HL-60 (cell line): Measurements from ENCODE around the gene RAF1.

ENCODE experiments used
- DNase-seq, 2 experiments: peaks; one replicate each; pipeline ENCODE4 v3.0.0-alpha.2; 2010 to 2020; ENCODE audit warnings: low read depth in 1 of 2, low spot score in 1 of 2
- H3K27ac ChIP-seq: fragments of 250-450 bp; sonication (Bioruptor Pico); replicated peaks from 2 replicates; pipeline ENCODE4 v1.5.1; 2020; ENCODE audit warnings: mild to moderate bottlenecking, moderate library complexity
- H3K27me3 ChIP-seq: fragments of 250-450 bp; sonication (Bioruptor Pico); 2 replicates; pipeline ENCODE4 v1.5.1; 2021; ENCODE audit warnings: mild to moderate bottlenecking, moderate library complexity; ENCODE audit not compliant: insufficient read depth, poor library complexity, severe bottlenecking
- H3K4me3 ChIP-seq: replicated peaks from 2 replicates; pipeline ENCODE4 v1.5.1; 2011; ENCODE audit warnings: mild to moderate bottlenecking, control low read depth, low read length; ENCODE audit not compliant: insufficient read depth
- CTCF ChIP-seq: IDR thresholded peaks from one replicate; pipeline ENCODE4 v1.5.1; 2011; ENCODE audit warnings: low read length, control low read depth, inconsistent platforms; ENCODE audit not compliant: insufficient read depth
- GABPA ChIP-seq: IDR thresholded peaks from 2 replicates; pipeline ENCODE4 v1.6.1; 2012; ENCODE audit warnings: low read depth
- POLR2AphosphoS5 ChIP-seq: IDR thresholded peaks from 2 replicates; pipeline ENCODE4 v1.6.1; 2012; ENCODE audit warnings: low read depth
- REST ChIP-seq: IDR thresholded peaks from 2 replicates; pipeline ENCODE4 v1.6.1; 2012; ENCODE audit warnings: low read depth; ENCODE audit not compliant: insufficient replicate concordance
- SPI1 ChIP-seq: IDR thresholded peaks from 2 replicates; pipeline ENCODE4 v1.6.1; 2012; ENCODE audit warnings: low read depth, mild to moderate bottlenecking, borderline replicate concordance

RAF1 gene

GRCh38 chr3:12620305-12620704 is 43.6 kb downstream of the RAF1 start:
- Histone ChIP-seq H3K27me3 (no peaks in the 10 kb centered on the region), H3K27ac (no peak overlapping the region), H3K4me3 (no peak overlapping the region)
- no peak for DNase-seq
- no peak for TF ChIP-seq CTCF
- TF ChIP-seq SPI1 = no peak
- no peak for TF ChIP-seq POLR2AphosphoS5
- TF ChIP-seq REST = no peak
- TF ChIP-seq GABPA = no peak

- no peak overlapping the region for H3K4me3 ChIP-seq
- no peak for TF ChIP-seq SPI1
- TF ChIP-seq REST = no peak
- no peak for TF ChIP-seq GABPA
- TF ChIP-seq POLR2AphosphoS5 = no peak
- no peak for TF ChIP-seq CTCF
- no peaks in the 10 kb centered on the region for H3K27me3 ChIP-seq
Measured at GRCh38 chr3:12618426-12618825, 45.5 kb downstream of the RAF1 start.

GRCh38 chr3:12615266-12615665 is 48.7 kb downstream of the RAF1 start:
- no peak for DNase-seq
- H3K27me3 ChIP-seq = no peaks in the 10 kb centered on the region
- H3K27ac ChIP-seq = no peak overlapping the region
- no peak overlapping the region for H3K4me3 ChIP-seq
- TF ChIP-seq GABPA = no peak
- TF ChIP-seq POLR2AphosphoS5 = no peak
- TF ChIP-seq SPI1 = no peak
- no peak for TF ChIP-seq CTCF
- TF ChIP-seq REST = no peak

More at GRCh38 chr3:12618426-12618825, 45.5 kb downstream of the RAF1 start:
- no peak for DNase-seq
- H3K27ac ChIP-seq = no peak overlapping the region
